Stimulated activated CD8-positive, alpha-beta memory T cell treated with anti-CD3 and anti-CD28 coated beads, Interleukin-12 subunit alpha, Interleukin-12 subunit beta, amount 100 ng/mL, for 1 hour (primary cell): ENCODE measurements around the gene GART.
"Not testable (repeated sequence)": the region's sequence is repeated elsewhere in the genome, so short reads cannot be mapped to it uniquely, and the experiment has no call there.

Source experiments
- DNase-seq: peaks from one replicate; pipeline ENCODE4 v3.0.0-alpha.2; 2020; ENCODE audit warnings: low read depth

GART gene

DNA sequence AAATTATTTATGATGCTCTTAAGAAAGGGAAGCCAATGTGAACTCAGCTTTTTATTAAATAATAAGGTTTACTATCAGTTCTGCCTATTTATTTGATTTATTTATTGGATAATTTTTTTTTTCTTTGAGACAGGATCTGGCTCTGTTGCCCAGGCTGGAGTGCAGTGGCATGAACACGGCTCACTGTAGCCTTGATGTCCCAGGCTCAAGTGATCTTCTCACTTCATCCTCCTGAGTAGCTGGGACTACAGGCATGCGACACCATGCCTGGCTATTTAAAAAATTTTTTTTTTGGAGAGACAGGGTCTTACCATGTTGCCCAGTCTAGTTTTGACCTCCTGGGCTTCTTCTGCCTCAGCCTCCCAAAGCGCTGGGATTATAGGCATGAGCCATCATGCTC, 29.4 kb downstream of the GART start:
- no peak for DNase-seq

- DNase-seq = no peak
These were observed 30.3 kb downstream of the GART start for GRCh38 chr21:33511639-33512038.

- DNase-seq = no peak
These were observed 31.1 kb downstream of the GART start for GRCh38 chr21:33510826-33511225.

DNA sequence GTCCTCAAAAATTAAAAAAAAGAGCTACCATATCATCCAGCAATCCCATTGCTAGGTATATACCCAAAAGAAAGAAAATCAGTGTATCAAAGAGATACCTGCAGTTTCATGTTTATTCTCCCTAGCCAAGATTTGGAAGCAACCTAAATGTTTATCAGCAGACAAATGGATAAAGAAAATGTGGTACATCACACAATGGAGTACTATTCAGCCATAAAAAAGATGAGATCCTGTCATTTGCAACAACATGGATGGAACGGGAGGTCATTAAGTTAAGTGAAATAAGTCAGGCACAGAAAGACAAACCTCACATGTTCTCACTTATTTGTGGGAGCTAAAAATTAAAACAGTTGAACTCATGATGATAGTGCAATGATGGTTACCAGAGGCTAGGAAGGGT, 34.9 kb downstream of the GART start:
- not testable (repeated sequence) for DNase-seq

GRCh38 chr21:33505833-33506232, 36.1 kb downstream of the GART start:
- no peak for DNase-seq

- DNase-seq = no peak
These were observed 45.6 kb downstream of the GART start for GRCh38 chr21:33496345-33496744.

DNA sequence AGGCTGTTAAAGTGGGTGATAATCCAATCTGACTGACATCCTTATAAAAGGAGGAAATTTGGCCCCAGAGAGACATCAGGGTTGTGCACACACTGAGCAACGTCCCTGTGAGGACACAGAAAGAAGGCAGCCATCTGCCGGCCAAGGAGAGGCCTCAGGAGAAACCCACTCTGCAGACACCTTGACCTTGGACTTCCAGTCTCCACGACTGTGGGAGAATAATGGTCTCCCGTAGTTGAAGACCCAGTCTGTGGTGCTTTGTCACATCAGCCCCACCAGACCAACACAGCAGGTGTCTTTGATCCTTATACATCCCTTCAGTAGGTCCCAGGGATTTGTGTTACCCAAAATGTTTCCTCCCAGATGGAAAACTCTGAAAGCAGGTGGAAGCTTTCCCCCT, 46.2 kb downstream of the GART start:
- no peak for DNase-seq

- DNase-seq = no peak
These were observed 48.2 kb downstream of the GART start for GRCh38 chr21:33493756-33494155.

DNA sequence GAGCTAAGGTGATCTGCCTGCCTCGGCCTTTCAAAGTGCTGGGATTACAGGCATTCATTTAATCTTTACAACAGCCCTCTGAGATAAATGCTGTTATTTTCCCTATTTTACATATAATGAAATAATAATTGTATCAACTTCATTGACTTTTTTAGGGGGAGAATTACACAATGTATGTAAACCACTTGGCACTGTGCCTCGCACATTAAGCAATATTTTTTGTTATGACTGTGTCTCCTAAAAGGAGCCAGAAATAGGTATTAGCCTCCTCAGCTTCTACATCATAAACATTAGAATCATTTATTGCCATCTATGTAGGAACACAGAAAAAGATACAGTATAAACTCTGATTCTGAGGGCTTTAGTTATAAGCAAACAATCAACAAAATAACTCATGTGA, 49.3 kb downstream of the GART start:
- no peak for DNase-seq

- DNase-seq = peak; percentile 94
These were observed 50.4 kb downstream of the GART start, which contains the start of gene DNAJC28 for GRCh38 chr21:33491373-33492102. Gene DNAJC28, minus strand, starts transcription at chr21:33491716. Its CDS starts 2,323 bp downstream, at chr21:33489393.

DNA sequence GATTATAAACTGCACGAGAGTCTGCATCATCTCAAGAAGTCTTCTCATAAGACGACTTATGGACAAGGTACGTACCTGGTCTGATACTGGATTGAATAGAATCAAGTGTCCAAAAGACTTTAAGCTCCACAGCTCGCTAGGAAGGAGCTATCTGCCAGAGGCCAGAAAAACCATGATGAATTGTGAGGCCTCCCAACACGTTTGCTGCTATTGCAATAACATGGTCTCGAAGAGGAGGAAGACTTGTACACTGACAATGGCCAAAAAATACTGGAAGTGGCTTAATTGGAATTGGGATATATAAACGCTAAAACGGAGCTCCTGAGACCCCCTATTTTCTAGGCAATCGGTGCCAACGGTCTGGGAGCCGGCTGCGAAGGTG, 50.9 kb downstream of the GART start:
- no peak for DNase-seq

- no peak for DNase-seq
These were observed 53.0 kb downstream of the GART start for GRCh38 chr21:33488936-33489335.

GRCh38 chr21:33487996-33488395, 53.9 kb downstream of the GART start:
- DNase-seq = no peak

- DNase-seq = no peak
These were observed 60.5 kb downstream of the GART start for GRCh38 chr21:33481314-33481943.

GRCh38 chr21:33480481-33481103, 61.3 kb downstream of the GART start:
- DNase-seq = no peak

DNA sequence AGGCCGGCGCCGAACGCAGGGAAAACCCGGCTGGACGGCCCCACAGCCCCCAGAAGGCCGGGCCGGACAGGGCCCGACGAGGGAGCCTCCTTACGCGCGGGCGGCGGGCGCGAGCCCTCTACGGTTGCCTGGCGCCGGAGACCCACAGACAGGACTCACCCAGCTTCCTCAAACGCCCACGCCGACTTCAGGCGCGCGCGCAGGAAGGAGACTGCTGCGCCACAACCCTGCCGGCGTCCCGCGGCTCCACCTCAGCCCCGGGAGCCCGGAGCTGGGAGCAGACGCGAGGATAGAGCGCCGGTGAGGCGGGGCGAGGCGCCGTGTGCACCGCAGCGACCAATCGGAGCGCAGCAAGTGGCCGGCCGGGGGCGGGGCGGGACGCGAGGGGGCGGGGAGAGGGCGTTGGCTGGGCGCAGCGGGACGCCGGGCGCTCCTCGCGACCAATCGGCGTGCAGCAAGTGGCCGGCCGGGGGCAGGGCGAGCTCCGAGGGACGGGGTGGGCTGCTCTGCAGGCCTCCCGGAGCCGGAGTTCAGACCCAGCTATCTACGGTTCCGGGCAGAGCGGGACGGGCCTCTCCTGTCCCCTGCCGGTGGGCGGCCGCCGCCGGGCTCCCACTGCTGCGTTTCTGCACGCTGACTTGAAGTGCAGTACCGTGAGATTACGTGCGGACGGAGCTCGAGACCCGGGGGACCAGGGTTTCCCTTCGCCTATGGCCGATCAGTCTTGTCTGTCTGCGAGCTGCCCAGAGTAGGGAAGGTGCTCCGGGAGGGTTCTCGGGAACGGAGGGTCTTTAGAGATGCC, 62.0 kb downstream of the GART start, which contains the start of gene TMEM50B:
Gene TMEM50B, minus strand, starts transcription at position 296 of the 802 bp plus-strand sequence. CDS start 11,089 bp downstream, outside the sequence.
- peak; percentile 90 for DNase-seq

DNA sequence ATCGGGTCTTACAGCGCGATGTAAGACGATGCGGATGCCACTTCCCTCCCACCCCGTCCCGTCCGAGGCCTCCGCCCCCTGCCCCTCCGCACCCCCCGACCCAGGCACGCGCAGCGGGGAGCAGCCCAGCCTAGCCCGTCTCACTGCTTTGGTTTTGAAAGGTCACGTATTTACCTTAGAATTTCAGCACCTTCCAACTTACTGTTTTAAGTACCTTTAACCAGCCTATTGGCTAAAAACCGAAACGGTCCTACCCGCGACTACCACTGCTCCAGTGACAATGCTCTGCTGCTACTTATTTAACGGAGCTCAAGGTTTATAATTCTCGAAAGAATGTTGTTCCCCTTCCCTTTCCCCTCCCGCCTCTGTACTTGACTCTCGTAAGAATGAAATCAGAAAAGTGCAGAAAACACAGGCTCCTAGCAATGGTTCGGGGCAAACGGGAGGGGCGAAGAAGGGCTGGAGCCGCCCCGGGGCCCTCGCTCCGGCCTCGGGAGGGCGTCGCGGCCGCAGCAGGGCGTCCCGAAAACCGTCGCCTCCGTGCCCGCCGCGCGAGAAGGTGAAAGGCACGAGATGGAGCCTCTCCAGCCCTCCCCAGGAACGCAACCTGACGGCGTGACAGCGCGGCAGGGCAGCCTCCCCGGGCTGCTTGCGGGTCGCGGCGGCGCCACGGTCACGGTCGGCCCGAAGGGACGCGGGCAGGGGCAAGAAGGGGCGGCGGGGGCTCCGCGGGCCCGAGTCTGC, 62.8 kb downstream of the GART start:
- peak; percentile 11 for DNase-seq

GRCh38 chr21:33478182-33478581, 63.7 kb downstream of the GART start:
- no peak for DNase-seq

GRCh38 chr21:33477066-33477465, 64.9 kb downstream of the GART start:
- DNase-seq = no peak

- no peak for DNase-seq
These were observed 68.6 kb downstream of the GART start for GRCh38 chr21:33473344-33473743.

- DNase-seq = no peak
These were observed 71.2 kb downstream of the GART start for GRCh38 chr21:33470701-33471100.

- not testable (repeated sequence) for DNase-seq
These were observed 72.7 kb downstream of the GART start for GRCh38 chr21:33469183-33469582.
